ENCODE results near the gene TRPT1.

Gene TRPT1

DNA sequence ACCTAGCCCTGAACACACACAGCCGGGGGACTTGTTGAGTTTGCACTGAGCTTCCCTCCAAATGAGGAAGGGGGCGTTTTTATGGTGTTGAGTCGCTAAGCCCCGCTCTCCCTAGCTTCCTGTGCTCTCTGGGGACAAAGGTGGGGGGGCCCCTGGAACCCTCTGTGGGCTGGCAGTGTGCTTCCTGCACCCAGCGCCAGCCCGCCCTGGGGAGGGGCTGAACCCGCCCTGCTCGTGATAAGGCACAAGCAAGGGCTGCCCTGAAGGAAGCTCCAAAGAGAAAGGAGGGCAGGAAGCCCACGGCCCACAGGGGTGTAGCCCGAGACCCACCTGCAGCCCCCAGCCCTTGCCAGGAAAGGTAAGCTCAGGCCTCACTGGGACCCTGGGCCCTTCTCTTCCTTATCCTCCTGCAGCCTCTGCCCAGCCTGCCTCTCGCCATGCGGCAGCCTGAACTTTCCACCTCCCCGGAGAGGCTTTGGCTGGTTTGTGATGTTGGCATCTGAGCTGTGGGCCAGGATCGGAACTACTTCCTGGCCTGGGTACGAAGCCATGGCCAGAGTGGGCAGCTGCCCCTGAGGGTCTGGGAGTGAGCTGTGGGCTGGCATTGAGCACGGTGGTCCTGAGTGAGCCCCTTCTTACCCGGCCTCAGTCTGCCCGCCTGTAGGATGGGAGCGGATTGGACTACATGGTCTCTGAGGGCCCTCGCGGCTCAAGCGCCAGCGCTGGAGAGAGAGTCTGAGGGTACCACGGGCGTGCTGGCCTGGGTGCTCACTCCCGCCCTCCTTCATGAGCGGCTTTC is 19.3 kb downstream of the TRPT1 start, which contains the start of gene FERMT3:
FERMT3 (plus strand) TSS at position 265 of the 799 bp plus-strand sequence. CDS start 644 bp downstream, outside the sequence.
- DNase-seq = no peak

DNA sequence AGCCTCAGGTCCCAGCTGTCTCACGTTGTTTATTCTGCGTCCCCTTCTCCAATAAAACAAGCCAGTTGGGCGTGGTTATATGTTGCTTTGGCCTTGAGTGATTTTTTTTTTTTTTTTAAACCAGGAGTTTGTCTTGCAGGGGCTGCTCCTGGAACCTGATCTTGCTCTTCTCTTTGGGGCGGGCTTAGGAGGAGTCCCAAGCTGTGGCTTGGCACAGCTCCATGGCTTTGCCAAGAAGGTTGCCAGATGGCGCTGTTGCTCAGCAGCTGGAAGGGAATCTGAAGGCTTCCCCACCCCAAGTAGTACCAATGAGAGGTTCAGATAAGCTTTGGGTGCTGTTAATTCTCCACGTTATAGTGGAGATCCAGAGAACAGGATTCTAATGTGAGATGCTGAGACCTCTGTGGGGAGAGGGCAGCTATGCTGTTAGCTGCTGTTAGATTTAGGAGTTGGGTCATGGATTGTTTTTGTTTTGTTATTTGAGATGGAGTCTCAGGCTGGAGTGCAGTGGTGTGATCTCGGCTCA is 21.5 kb downstream of the TRPT1 start:
- peak; percentile 91 for DNase-seq

DNA sequence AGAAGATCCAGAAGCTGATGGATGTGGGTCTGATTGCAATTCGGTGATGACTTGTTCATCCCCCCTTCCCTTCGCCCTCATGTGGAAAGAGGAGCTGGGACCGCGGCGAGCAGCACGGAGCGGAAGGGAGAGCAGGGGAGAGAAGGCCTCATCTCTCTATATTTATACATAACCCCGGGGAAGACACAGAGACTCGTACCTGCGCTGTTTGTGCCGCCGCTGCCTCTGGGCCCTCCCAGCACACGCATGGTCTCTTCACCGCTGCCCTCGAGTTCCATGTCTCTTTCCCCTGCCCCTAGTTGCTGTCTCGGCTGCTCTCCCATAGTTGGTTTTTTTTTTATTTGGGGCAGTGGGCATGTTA is 21.9 kb downstream of the TRPT1 start:
- no peak for DNase-seq

DNA sequence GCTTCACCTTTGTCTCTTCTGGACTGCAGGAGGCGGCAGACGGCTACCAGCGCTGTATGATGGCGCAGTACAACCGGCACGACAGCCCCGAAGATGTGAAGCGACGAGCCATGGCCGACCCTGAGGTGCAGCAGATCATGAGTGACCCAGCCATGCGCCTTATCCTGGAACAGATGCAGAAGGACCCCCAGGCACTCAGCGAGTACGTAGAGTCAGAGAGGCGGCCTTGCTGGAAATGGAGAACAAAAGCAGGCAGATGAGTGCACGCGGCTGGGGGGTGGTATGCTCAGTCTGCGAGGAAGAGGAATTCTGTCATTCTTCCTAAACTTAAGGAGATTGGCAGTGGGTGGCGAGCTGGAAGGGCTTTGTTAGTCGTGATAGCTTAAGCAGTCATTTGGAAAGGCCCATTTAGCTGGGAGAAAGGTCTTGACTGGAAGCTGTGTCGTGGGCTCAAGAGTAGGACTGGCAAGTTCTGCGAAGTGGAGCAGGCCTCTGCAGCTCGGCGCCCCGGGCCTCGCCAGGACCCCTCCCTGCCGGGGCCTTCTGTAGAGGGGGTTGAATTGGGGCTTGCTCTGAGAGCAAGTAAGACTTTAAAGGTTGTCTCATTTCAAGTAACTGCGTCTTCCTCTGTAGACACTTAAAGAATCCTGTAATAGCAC is 22.4 kb downstream of the TRPT1 start:
- no peak for DNase-seq

DNA sequence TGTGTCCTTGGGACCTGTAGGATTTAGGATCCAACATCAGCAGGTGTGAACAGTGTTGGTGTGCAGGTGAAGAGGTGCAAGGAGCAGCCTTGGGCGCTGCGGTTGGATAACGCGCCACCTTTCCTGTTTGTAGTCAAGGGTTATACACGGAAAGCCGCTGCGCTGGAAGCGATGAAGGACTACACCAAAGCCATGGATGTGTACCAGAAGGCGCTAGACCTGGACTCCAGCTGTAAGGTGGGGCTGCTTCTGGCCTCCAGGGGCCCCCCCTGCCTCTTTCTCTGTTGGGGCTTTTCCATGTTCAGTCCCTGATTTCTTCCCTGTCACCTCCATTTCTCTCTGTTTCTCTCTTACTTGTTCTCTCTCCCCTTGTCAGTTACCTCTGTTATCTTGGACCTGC is 23.0 kb downstream of the TRPT1 start:
- no peak for DNase-seq

DNA sequence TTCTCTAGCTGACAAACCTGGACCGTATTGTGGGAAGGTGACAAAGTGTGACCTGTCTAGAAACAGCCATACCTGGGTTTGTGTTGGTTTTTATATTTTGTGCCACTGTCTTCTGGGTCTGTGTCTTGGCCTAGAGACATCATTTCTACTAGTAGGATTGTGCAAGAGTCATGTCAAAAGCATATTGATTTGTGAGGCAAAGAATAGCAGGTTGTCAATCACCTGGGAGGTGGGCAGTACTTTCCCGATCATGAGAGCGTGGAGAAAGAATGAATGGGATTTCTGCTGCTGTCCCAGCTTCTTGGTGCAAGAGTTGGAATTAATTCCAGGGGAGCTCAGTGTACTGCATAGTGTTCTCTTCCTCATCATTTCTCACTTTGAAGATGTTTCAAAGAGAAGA is 24.4 kb downstream of the TRPT1 start:
- DNase-seq = no peak

DNA sequence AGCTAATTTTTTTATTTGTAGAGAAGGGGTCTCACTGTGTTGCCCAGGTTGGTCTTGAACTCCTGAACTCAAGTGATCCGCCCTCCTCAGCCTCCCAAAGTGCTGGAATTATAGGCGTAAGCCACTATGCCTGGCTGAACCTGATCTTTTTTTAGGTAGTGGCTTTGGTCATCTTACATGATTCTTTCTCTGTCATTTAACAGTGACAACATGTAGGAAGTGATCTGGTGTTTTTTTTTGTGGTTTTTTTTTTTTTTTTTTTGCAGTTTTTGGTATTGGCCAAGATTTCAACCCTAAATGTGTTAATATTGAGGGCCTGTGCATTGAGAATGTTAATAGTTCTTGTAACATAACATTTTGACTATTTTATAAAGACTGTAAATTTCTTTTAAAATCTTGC is 27.5 kb downstream of the TRPT1 start:
- DNase-seq = no peak

DNA sequence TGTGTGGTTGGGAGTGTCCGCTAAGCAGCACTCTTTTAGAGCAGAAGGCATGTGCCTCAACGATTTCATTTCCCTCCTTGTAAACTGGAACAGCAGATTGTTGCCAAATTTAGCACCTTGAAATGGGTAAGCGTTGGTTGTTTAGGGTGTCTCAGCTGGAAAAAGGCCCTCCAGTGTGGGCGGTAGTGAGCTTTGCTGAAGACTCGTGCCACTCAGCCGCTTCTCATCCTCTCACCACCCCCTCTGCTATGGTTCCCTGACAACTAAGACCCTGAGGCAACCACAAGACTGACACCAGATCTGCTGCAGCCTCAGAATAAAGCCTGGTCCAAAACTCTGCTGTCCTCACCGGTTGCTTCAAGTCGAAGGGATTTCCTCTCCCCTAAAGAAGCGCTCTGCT is 29.4 kb downstream of the TRPT1 start:
- no peak for DNase-seq

DNA sequence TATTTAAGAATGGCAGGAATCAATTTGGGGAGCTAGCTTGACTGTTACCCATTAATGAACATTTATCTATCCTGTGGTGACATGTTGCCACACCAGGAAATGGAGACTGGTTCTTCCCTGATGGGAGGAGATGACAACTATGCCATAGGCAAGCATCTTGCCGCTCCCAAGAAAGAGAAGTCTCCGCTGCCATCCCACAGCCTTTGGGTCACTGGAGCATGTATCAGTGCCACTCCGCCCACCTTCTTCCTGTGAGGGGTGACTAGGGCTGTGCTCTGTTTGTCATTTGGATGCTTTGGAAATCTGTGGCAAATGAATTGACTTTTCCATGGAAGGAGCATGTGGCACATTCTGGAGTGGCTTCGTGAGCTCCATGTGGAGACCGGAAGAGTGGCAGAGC is 33.6 kb downstream of the TRPT1 start:
- DNase-seq = no peak

DNA sequence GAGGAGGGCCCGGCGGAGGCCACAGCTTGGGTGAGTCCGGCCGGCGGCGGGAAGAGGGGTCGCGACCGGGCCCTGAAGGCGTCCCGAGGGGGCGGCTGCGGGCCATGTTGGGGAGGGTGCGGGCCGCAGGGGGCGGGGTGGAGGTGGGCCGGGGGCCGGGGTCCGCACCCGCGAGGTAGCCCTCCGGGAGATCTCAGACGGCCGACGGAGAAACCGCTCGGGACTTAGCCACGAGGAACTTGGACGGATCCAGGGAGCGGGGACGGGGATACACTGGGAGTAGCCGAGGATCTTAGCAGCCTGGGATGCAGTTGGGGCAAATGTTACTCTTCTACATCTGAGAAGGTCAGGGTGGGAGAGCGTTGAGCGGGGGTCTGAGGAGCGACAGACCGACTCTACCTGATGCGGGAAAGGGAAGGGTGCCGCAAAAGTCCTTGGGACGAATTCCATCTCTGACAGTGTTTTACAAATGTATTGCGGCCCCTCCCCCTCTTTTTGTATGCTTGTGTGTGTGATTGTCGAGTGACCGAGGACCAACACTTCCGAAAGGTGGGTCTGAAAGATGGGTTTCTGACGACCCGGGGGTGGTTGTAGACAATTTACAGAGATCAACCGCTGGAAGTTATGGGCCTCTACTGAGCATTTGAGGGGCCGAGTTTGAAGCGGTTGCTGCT is 39.4 kb downstream of the TRPT1 start:
- DNase-seq = peak; percentile 28

DNA sequence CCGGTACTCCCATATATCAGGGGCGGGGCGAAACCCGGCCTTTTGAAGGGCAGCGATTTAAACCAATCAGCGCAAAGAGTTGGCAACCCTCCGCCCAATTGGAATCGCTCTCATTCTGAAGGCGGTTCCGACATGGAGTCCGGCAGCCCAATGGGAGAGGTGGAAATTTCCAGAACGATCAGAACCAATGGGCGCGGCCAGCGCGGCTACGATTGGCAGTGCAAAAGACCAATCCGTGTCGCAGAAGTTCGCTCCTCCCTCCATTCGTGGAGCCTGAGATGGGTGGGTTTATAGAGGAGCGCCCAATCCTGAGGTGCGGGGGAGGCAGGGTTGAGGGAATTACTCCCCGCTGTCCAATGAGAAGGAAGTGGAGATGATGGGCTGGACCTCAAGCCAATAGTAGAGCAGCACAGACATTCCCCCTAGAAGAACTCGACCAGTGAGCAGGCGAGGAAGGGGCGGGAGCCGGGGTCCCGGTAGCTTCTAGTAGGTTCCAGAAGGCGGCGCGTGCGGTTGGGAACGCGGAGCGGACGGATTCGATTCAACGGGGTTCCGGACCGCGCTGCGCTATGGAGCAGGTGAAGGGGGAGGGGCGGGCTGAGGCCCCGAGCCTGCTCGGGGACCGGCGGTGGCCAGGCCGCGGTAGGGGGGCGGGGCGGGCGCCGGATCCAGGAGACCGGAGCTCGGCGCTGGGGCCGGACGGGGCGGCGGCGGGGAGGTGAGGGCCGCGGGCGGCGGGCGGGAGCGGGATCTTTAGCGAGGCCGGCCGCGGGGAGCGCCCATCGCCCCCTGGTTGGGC is 40.1 kb downstream of the TRPT1 start, which contains the start of gene STIP1:
STIP1 (plus strand) TSS at position 479 of the 799 bp plus-strand sequence; CDS start at position 570, 91 bp downstream.
- peak; percentile 100 for DNase-seq

DNA sequence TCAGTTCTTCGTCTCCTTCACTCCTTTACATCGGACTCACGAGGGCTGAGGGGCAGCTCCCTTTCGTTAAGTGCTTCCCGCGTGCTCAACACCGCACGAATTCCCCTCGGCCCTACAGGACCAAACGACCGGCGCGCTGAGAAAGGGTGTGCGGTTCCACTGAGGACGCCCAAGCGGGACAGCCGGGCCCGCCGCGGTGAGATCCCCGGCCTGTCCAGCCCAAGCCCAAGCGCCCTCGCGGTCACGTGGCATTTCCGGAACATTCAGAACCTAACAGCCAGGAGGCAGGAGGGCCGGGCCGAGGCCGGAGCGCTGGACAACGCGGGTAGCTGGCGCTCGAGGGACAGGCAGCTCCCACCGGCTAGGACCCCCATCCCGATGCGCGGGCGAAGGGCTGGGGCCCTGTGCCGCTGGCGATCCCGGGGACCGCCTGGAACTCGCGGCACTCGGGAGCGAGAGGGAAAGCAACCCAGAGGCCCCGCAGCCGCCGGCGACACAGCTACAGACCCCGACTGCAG is 40.8 kb downstream of the TRPT1 start:
- peak; percentile 83 for DNase-seq

DNA sequence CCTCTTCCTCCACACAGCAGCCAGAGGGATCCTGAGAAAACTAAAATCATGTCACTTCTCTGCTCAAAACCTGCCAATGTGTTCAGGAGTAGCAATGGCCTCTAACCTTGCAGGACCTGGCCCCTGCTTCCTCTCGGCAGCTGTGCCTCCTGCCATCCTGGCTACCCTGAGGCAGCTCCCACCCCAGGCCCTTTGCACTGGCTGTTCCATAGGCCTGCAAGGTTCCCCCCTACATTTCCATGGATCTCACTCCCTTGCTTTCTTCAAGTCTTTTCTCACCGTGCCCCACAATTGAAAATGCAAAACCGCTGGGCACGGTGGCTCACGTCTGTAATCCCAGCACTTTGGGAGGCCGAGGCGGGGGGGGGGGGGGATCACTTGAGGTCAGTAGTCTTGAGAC is 42.1 kb downstream of the TRPT1 start:
- DNase-seq = no peak

DNA sequence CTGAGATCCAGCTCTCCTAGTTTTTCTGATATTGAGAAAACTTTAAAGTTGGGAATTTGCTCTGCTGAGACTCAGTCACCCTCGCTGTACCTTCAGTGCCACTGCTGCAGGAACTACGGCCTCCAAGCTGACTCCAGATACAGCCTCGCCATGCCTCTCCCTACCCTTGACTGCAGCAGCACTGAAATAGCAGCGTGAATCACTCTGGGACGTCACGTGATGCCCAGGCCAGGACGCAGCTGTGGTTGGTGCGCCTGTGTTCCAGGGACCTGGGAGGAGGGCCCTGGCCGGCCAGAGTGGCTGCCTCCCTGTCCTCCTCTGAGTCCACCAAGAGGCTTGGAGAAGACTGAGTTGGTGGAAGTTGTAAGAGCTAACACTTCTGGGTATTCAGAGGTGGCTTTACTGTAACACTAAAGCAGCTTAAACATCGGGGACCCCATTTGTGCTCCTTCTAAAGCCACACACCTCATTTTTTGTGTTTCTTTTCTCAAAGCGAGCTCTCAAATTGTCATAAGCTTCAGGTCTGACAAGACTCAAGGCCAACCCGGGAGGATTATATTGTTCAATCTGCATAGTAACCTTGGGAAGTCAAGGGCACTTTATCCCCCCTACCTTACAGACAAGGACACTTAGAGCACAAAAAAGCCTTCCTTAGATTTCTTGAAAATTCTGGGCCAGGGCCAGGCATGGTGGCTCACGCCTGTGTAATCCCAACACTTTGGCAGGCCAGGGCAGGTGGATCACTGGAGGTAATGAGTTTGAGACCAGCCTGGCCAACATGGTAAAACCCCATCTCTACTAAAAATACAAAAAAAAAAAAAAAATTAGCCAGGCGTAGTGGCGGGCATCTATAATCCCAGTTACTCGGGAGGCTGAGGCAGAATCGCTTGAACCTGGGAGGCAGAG is 44.2 kb downstream of the TRPT1 start:
- DNase-seq = peak; percentile 94

DNA sequence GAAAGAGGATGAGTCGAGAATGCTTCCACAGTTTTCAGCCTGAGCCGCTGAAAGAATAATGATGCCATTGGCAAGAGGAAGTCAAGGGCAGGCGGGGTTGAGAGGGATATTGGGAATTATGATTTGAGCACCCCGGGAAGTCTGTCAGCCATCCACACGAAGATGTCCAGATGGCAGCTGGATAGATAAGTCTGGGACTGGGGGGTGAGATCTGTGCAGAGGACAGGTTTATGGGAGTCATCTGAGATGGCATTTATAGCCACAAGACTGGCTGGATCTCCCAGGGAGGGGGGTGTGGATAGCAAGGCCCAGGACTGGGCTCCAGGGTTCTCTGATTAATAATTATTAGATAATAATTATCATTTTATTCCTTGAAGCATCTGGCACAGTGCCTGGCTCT is 45.1 kb downstream of the TRPT1 start:
- DNase-seq = no peak

DNA sequence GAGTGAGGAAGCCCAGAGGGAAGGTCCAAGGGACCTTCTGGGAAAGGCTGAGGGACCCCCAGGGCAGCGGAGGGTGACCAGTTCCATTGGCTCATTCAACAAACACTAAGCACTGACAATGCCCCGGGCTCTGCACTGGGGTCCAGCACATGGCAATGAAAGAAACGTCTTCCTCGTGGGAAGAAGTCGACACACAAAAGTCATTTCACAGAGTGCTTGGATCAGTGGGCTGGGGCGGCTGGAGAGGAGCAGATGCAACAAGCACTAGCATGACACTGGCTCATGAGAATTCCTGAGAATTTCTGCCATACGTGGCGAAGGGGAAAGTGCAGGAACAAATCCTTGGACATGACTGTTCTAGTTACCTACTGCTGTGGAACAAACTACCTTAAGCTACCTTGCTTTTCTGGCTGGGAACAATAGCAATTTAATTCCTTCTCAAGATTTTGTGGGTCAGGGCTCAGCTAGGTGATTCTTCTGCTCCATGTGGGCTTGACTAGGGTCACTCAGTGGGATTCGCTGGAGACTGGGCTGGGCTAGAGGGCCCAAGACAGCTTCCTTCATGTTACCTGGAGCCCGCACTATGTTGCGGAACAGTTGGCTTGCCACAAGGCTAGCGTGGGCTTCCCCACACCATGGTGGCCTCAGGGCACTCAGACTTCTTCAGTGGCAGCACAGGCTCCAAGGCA is 46.9 kb downstream of the TRPT1 start:
- no peak for DNase-seq

DNA sequence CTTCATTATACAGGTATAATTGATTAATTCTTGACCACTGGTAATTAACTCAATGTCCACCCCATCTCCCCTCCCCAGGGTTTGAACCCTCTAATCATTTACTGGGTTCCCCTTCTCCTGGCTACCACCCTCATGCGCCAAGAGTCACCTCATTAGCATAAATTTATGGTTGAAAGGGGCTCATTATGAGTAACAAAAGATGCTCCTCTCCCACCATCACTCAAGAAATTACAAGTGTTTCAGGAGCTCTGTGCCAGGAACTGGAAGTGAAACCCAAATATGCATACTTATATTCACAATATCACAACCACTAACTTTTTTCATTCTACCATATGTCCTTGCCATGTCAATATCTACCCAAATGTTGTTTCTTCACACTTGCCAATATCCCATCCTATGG is 47.8 kb downstream of the TRPT1 start:
- no peak for DNase-seq

DNA sequence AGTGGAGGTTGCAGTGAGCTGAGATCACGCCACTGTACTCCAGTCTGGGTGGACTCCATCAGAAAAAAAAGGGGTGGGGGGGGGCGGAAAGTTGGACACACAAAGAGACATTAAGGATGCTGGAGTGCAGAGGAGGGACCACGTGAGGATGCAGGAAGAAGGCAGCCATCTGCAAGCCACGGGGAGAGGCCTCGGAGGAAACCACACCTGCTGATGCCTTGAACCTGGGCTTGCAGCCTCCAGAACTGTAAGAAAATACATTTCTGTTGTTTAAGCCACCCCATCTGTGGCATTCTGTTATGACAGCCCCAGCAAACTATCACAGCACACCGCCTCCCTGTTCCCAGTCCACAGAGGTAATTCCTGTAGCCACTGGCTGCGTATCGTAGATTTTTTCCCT is 49.2 kb downstream of the TRPT1 start:
- no peak for DNase-seq
